SU-DHL-6 (cell line): ENCODE data around the gene COL27A1.

ENCODE experiments used
- CTCF ChIP-seq: fragments of 200-600 bp; sonication (generic); IDR thresholded peaks from one replicate; pipeline ENCODE4 v1.5.1; 2017; ENCODE audit warnings: antibody characterized with exemption, mild to moderate bottlenecking, low read length, moderate library complexity; ENCODE audit not compliant: insufficient read depth, poor library complexity, severe bottlenecking
- EZH2phosphoT487 ChIP-seq: fragments of 200-600 bp; sonication (generic), shearing (Covaris generic); conservative IDR thresholded peaks from 2 replicates; pipeline ENCODE4 v1.6.1; 2018; ENCODE audit warnings: mild to moderate bottlenecking, antibody characterized with exemption, low read length, moderate library complexity, mixed read lengths

- TF ChIP-seq EZH2phosphoT487 (no peak), CTCF (no peak)
Measured at GRCh38 chr9:114166614-114167572, 11.6 kb downstream of the COL27A1 start.
